Measurements from ENCODE around the gene PTK6. TPM values are rescaled to one million over a fixed set of nuclear protein-coding genes. Genes with fewer than 3 reads are reported as not detected.

Gene PTK6
- total and polyA plus RNA-seq, 3 donors from 2014 or later = 0.26 to 0.37 TPM; not detected in 1

GRCh38 chr20:63580796-63581461, 43.8 kb upstream of the PTK6 start:
- Histone ChIP-seq H3K36me3 (ENCODE audit: low read depth, missing control alignments) (no peaks in the 10 kb centered on the region), H3K4me1 (no peaks in the 10 kb centered on the region), H3K9me3 (no peaks in the 10 kb centered on the region), H3K27ac (no peak overlapping the region), H3K4me3 (no peak overlapping the region), H3K27me3 (no peaks in the 10 kb centered on the region)
- intact Hi-C loops (cut with DNase I; ENCODE audit: low total_unique reads) = no loop called here
- DNase-seq = peak; percentile 50
- no peak for TF ChIP-seq POLR2A (IDR thresholded peaks at IDR 0.05)
- no peak for TF ChIP-seq CTCF (IDR thresholded peaks at IDR 0.05)
- WGBS, 2 donors = 67 to 72% methylated on average over 4 to 10 of the region's 12 CpGs

GRCh38 chr20:63579017-63579694, 42.0 kb upstream of the PTK6 start:
- Histone ChIP-seq H3K4me3 (no peak overlapping the region), H3K36me3 (ENCODE audit: low read depth, missing control alignments) (no peaks in the 10 kb centered on the region), H3K27me3 (no peaks in the 10 kb centered on the region), H3K4me1 (no peaks in the 10 kb centered on the region), H3K9me3 (no peaks in the 10 kb centered on the region), H3K27ac (no peak overlapping the region)
- TF ChIP-seq POLR2A (IDR thresholded peaks at IDR 0.05) (no peak), CTCF (IDR thresholded peaks at IDR 0.05) (no peak)
- no peak for DNase-seq
- intact Hi-C loops (cut with DNase I; ENCODE audit: low total_unique reads) = no loop called here
- 82 to 83% methylated on average over 14 to 19 of the region's 19 CpGs for WGBS, 2 donors

GRCh38 chr20:63578224-63579016, 41.2 kb upstream of the PTK6 start:
- Histone ChIP-seq H3K4me3 (no peak overlapping the region), H3K9me3 (no peaks in the 10 kb centered on the region), H3K27me3 (no peaks in the 10 kb centered on the region), H3K27ac (no peak overlapping the region), H3K4me1 (peaks cover 3% of the 10 kb centered on the region), H3K36me3 (ENCODE audit: low read depth, missing control alignments) (no peaks in the 10 kb centered on the region)
- intact Hi-C loops (cut with DNase I; ENCODE audit: low total_unique reads) = no loop called here
- no peak for TF ChIP-seq POLR2A (IDR thresholded peaks at IDR 0.05)
- TF ChIP-seq CTCF (IDR thresholded peaks at IDR 0.05) = no peak
- 82 to 84% methylated on average over 22 to 26 of the region's 26 CpGs for WGBS, 2 donors
- no peak for DNase-seq

- Histone ChIP-seq H3K27me3 (no peaks in the 10 kb centered on the region), H3K4me1 (peaks cover 6% of the 10 kb centered on the region), H3K27ac (no peak overlapping the region), H3K9me3 (no peaks in the 10 kb centered on the region), H3K36me3 (ENCODE audit: low read depth, missing control alignments) (no peaks in the 10 kb centered on the region), H3K4me3 (no peak overlapping the region)
- intact Hi-C loops (cut with DNase I; ENCODE audit: low total_unique reads) = no loop called here
- DNase-seq = no peak
- WGBS, 2 donors = 82 to 88% methylated on average over 17 to 19 of the region's 19 CpGs
- no peak for TF ChIP-seq POLR2A (IDR thresholded peaks at IDR 0.05)
- TF ChIP-seq CTCF (IDR thresholded peaks at IDR 0.05) = no peak
Observed at GRCh38 chr20:63577317-63577894, 40.2 kb upstream of the PTK6 start.

All from testis (tissue), 3 donors.